GM12878 (cell line): ENCODE measurements around the gene DNAJC18. TPM values are rescaled to one million over a fixed set of nuclear protein-coding genes. Genes with fewer than 3 reads are reported as not detected.

ENCODE experiments used
- ATAC-seq: fragments of 200-7000 bp; cut with Tn5 transposase; 3 replicates; pipeline ENCODE4 v1.9.1; 2020; ENCODE audit warnings: mild to moderate bottlenecking, moderate library complexity
- BruUV-seq: library from RNA; stranded (reverse); fragments of 400-500 nt; replicated peaks from 2 replicates; lab custom pipeline; 2021; lab: Mats Ljungman, UMichigan
- CTCF ChIA-PET: fragments of 300-600 bp; sonication (Branson Sonifier 250); formaldehyde crosslinking; extraction: SDS; loops from one replicate; lab custom pipeline; 2021; ENCODE audit warnings: inconsistent platforms; lab: Yijun Ruan, JAX
- POLR2A ChIA-PET: fragments of 350-600 bp; formaldehyde crosslinking; extraction: SDS; loops from one replicate; lab custom pipeline; 2021; ENCODE audit warnings: inconsistent platforms; lab: Charles Lee
- RAD21 ChIA-PET: fragments of 300-600 bp; sonication (Branson Sonifier 250); formaldehyde crosslinking; loops from one replicate; lab custom pipeline; 2023; ENCODE audit warnings: antibody characterized with exemption; ENCODE audit not compliant: unreplicated experiment; lab: Charles Lee
- SMC1A ChIA-PET: fragments of 300-600 bp; sonication (Branson Sonifier 250); formaldehyde crosslinking; loops from one replicate; lab custom pipeline; 2023; ENCODE audit not compliant: unreplicated experiment, uncharacterized antibody; lab: Charles Lee
- DNase-seq: peaks from one replicate; pipeline ENCODE4 v3.0.0-alpha.2; 2011; ENCODE audit warnings: low read depth, low spot score
- FAIRE-seq: peaks from 3 replicates; lab custom pipeline; 2011; peaks lifted over from hg19 to GRCh38; lab: Jason Lieb, UNC
- H2AFZ ChIP-seq: 2 replicates; pipeline ENCODE4 v1.6.0; 2011; ENCODE audit warnings: low read depth, low read length, control low read depth; ENCODE audit not compliant: control insufficient read depth
- H3K27ac ChIP-seq: 2 replicates; pipeline ENCODE4 v1.5.1; 2011; ENCODE audit warnings: control low read depth; ENCODE audit not compliant: control insufficient read depth, insufficient read depth
- H3K27me3 ChIP-seq, 2 experiments: replicated peaks in 1 of 2; 2 replicates each; pipeline versions ENCODE4 v1.6.0 to v1.6.1; 2011; ENCODE audit warnings: low read length in 1 of 2; ENCODE audit not compliant: control insufficient read depth in 2 of 2, insufficient read depth in 2 of 2
- H3K36me3 ChIP-seq, 2 experiments: 2 replicates each; pipeline ENCODE4 v1.5.1; 2011; ENCODE audit warnings: low read length in 1 of 2; ENCODE audit not compliant: control insufficient read depth in 2 of 2, insufficient read depth in 2 of 2
- H3K4me1 ChIP-seq: 2 replicates; pipeline ENCODE4 v1.6.1; 2011; ENCODE audit warnings: mild to moderate bottlenecking, low read length, moderate library complexity, mixed read lengths; ENCODE audit not compliant: control insufficient read depth, insufficient read depth
- H3K4me2 ChIP-seq: 2 replicates; pipeline ENCODE4 v1.6.0; 2011; ENCODE audit warnings: control low read depth; ENCODE audit not compliant: control insufficient read depth, insufficient read depth
- H3K4me3 ChIP-seq: fragments of 200-600 bp; sonication (generic); 2 replicates; pipeline ENCODE4 v1.5.1; 2016
- H3K79me2 ChIP-seq: 2 replicates; pipeline ENCODE4 v1.6.0; 2011; ENCODE audit warnings: low read length; ENCODE audit not compliant: control insufficient read depth, insufficient read depth
- H3K9ac ChIP-seq: 2 replicates; pipeline ENCODE4 v1.8.0; 2011; ENCODE audit warnings: low read length, control low read depth, mixed read lengths; ENCODE audit not compliant: control insufficient read depth, insufficient read depth
- H3K9me3 ChIP-seq: replicated peaks from 3 replicates; pipeline ENCODE4 v1.5.1; 2011; ENCODE audit warnings: mild to moderate bottlenecking, low read length; ENCODE audit not compliant: control insufficient read depth, insufficient read depth
- H4K20me1 ChIP-seq: 2 replicates; pipeline ENCODE4 v1.6.0; 2011; ENCODE audit not compliant: control insufficient read depth, insufficient read depth
- DPF2 ChIP-seq: fragments of 450-650 bp; IDR thresholded peaks from 2 replicates; pipeline ENCODE4 v1.6.1; 2017; ENCODE audit warnings: mild to moderate bottlenecking
- IKZF1 ChIP-seq: fragments of 450-650 bp; conservative IDR thresholded peaks from 2 replicates; pipeline ENCODE4 v1.6.1; 2017; ENCODE audit warnings: antibody characterized with exemption, mild to moderate bottlenecking
- MYB ChIP-seq: fragments of 150-350 bp; IDR thresholded peaks from 2 replicates; pipeline ENCODE4 v1.6.1; 2014; ENCODE audit warnings: mild to moderate bottlenecking, low read depth, low read length, borderline replicate concordance
- NFXL1 ChIP-seq: fragments of 450-650 bp; IDR thresholded peaks from 2 replicates; pipeline ENCODE4 v1.6.1; 2017; ENCODE audit warnings: antibody characterized with exemption, mild to moderate bottlenecking, borderline replicate concordance
- NR2C2 ChIP-seq: IDR thresholded peaks from 2 replicates; pipeline ENCODE4 v1.6.1; 2011; ENCODE audit warnings: borderline replicate concordance, low read depth; ENCODE audit not compliant: control insufficient read depth, insufficient read length
- POLR2A ChIP-seq: IDR thresholded peaks from 2 replicates; pipeline ENCODE4 v1.6.1; 2011; ENCODE audit warnings: low read depth, mild to moderate bottlenecking, low read length
- RAD21 ChIP-seq: IDR thresholded peaks from 2 replicates; pipeline ENCODE4 v1.6.1; 2011; ENCODE audit warnings: mild to moderate bottlenecking, low read depth, low read length, moderate library complexity; ENCODE audit not compliant: insufficient read depth
- SPI1 ChIP-seq: IDR thresholded peaks from 2 replicates; pipeline ENCODE4 v1.6.1; 2011; ENCODE audit warnings: low read depth, mild to moderate bottlenecking, low read length, moderate library complexity, borderline replicate concordance; ENCODE audit not compliant: insufficient read depth
- TAF1 ChIP-seq: IDR thresholded peaks from 2 replicates; pipeline ENCODE4 v1.6.1; 2011; ENCODE audit warnings: mild to moderate bottlenecking, low read depth, low read length, borderline replicate concordance
- ZNF207 ChIP-seq: fragments of 450-650 bp; IDR thresholded peaks from 2 replicates; pipeline ENCODE4 v1.6.1; 2014; ENCODE audit warnings: antibody characterized with exemption, mild to moderate bottlenecking, borderline replicate concordance
- WGBS: methylation state at CpG from one replicate; pipeline ENCODE4 v1.1.6; 2016; ENCODE audit warnings: low lambda C conversion rate; ENCODE audit not compliant: insufficient replicate concordance, insufficient coverage; ENCODE audit errors: missing lambda C conversion rate; 5-methylcytosine and 5-hydroxymethylcytosine counted together
- in situ Hi-C: fragments of 300-500 bp; cut with MboI; formaldehyde crosslinking; loops from 9 replicates; pipeline ENCODE4 v1.14.3; 2018; ENCODE audit warnings: mixed read lengths
- intact Hi-C: fragments of 100-400 bp; cut with micrococcal nuclease; formaldehyde crosslinking; loops from one replicate; pipeline ENCODE4 v1.14.2; 2022; ENCODE audit not compliant: unreplicated experiment
- polyA plus RNA-seq, 11 experiments: library from polyadenylated mRNA; depleted of rRNA in 4 of 11; unstranded in 6 of 11; stranded (reverse) in 5 of 11; fragments of >200 nt; fragmentation: Nextera tagmentation in 4 of 11; fragmentation: Illumina TruSeq in 1 of 11; extraction: Ambion mirVana in 4 of 11; extraction: Trizol in 1 of 11; gene quantifications; 1 replicate in 1 of 11; 2 replicates in 10 of 11; pipeline versions ENCODE4 v1.2.1 to v1.2.3, GENCODE V29; 2011 to 2016; ENCODE audit warnings: inconsistent platforms in 2 of 11, missing spikeins in 2 of 11, low read depth in 1 of 11
- total RNA-seq, 4 experiments: library from RNA; depleted of rRNA in 3 of 4; stranded (reverse); fragments of >200 nt in 3 of 4; fragmentation: Illumina TruSeq in 1 of 4; extraction: Trizol in 1 of 4; gene quantifications; 2 replicates each; pipeline versions ENCODE4 v1.2.1 to v1.2.3, GENCODE V29; 2013 to 2021
- TF ChIP-seq, protein P1 (sequence below): fragments of 450-650 bp; IDR thresholded peaks from 2 replicates; pipeline ENCODE4 v1.6.1; 2017; ENCODE audit warnings: low read depth, mild to moderate bottlenecking, moderate library complexity

The DNAJC18 gene
- total and polyA plus RNA-seq, 10 of the 15 experiments (the other 5 are each of a cell fraction or from before 2014, with no cell fraction given): 6.4 to 26.7 (median 17.7) TPM

DNA sequence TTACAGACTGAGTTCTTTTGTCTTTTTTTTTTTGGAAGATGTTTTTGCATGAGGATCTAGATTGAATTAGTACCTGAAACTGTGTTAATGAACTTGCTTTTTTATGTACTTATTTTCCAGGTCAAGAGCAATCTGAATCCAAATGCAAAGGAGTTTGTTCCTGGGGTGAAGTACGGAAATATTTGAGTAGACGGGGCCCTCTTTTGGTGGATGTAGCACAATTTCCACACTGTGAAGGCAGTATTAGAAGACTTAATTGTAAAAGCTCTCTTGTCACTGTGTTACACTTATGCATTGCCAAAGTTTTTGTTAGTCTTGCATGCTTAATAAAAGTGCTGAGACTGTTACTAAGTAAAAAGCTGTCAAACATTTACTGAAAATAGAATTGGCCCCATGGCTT lies 70.7 kb downstream of the DNAJC18 start (continued):
- TF ChIP-seq RAD21: 0 out of 2 replicates have a peak, but pooled peaks have one; percentile 5

DNA sequence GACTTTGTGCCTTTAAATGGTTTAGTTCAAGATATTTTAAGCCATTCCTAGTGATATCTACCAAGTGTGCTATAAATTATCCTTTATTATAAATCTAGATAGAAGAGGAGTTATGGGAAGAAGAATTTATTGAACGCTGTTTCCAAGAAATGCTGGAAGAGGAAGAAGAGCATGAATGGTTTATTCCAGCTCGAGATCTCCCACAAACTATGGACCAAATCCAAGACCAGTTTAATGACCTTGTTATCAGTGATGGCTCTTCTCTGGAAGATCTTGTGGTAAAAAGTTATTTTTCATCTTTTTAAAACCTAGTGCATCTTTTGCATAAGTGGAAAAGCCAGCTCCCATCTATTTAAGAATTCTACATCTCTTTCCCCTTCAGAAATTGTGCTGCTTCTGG lies 74.9 kb downstream of the DNAJC18 start:
- Histone ChIP-seq H2AFZ (no peak overlapping the region), H3K9ac (no peak overlapping the region), H3K27ac (no peak overlapping the region), H4K20me1 (no peaks in the 10 kb centered on the region), H3K79me2 (peaks cover 3% of the 10 kb centered on the region), H3K36me3 (peaks cover 7 to 23% of the 10 kb centered on the region in 2 experiments; a peak in 3 of 4 replicates), H3K4me1 (no peaks in the 10 kb centered on the region), H3K27me3 (no peaks in the 10 kb centered on the region), H3K4me2 (no peak overlapping the region), H3K4me3 (no peak overlapping the region), H3K9me3 (no peaks in the 10 kb centered on the region; the same call in 2 of the 3 replicates)
- intact Hi-C loops: no loop called here
- POLR2A ChIA-PET: no interaction called here
- BruUV-seq: no TSS peak
- CTCF ChIA-PET: no interaction called here
- in situ Hi-C loops: no loop called here
- 96% methylated on average over 2 of the region's 2 CpGs for WGBS
- SMC1A ChIA-PET: no interaction called here
- no peak for TF ChIP-seq MYB
- no peak for TF ChIP-seq DPF2
- TF ChIP-seq SPI1: no peak
- FAIRE-seq: no peak
- no peak for DNase-seq
- RAD21 ChIA-PET: no interaction called here
- no peak for ATAC-seq

DNA sequence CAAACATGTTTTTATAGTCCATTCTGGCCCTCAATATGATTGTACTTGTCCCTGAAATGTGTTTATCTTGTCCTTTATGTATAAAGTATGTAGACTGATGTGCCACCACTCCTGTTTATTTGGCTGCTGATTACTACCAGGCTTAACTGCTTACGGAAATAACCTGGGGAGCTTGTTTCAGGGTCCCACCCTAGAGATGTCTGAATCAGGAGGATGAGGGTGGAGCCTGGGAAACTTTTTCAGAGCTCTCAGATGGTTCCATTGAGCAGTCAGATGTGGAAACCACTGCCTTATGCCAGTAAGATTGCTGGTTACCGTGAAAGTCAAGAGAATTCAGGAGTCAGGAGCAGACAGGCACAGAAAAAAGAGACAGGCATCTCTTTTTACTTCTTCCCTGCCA lies 75.4 kb downstream of the DNAJC18 start:
- H3K4me3 ChIP-seq: no peak overlapping the region
- POLR2A ChIA-PET: no interaction called here
- intact Hi-C loops (no loop called here), in situ Hi-C loops (no loop called here)
- CTCF ChIA-PET: no interaction called here
- H3K36me3 ChIP-seq: peaks cover 7 to 22% of the 10 kb centered on the region in 2 experiments; a peak in 3 of 4 replicates
- WGBS: 75% methylated on average over 2 of the region's 2 CpGs
- RAD21 ChIA-PET: no interaction called here
- DNase-seq (no peak), FAIRE-seq (no peak), ATAC-seq (no peak; the same call in 2 of the 3 replicates)
- H3K27ac ChIP-seq: no peak overlapping the region
- SMC1A ChIA-PET: no interaction called here
- no peak overlapping the region for H3K4me2 ChIP-seq
- TF ChIP-seq NFXL1: no peak
- no peak for TF ChIP-seq IKZF1
- TF ChIP-seq, protein P1, sequence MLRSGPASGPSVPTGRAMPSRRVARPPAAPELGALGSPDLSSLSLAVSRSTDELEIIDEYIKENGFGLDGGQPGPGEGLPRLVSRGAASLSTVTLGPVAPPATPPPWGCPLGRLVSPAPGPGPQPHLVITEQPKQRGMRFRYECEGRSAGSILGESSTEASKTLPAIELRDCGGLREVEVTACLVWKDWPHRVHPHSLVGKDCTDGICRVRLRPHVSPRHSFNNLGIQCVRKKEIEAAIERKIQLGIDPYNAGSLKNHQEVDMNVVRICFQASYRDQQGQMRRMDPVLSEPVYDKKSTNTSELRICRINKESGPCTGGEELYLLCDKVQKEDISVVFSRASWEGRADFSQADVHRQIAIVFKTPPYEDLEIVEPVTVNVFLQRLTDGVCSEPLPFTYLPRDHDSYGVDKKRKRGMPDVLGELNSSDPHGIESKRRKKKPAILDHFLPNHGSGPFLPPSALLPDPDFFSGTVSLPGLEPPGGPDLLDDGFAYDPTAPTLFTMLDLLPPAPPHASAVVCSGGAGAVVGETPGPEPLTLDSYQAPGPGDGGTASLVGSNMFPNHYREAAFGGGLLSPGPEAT: no peak
- TF ChIP-seq NR2C2: no peak
- no peak for TF ChIP-seq ZNF207
- no peak for TF ChIP-seq TAF1
- TF ChIP-seq POLR2A: no peak
- H2AFZ ChIP-seq: no peak overlapping the region
- H3K9ac ChIP-seq: no peak overlapping the region
- peaks cover 3% of the 10 kb centered on the region for H3K79me2 ChIP-seq
- no peaks in the 10 kb centered on the region for H4K20me1 ChIP-seq
- no peaks in the 10 kb centered on the region for H3K27me3 ChIP-seq
- no peaks in the 10 kb centered on the region for H3K4me1 ChIP-seq
- BruUV-seq: no TSS peak
- H3K9me3 ChIP-seq: no peaks in the 10 kb centered on the region; the same call in 2 of the 3 replicates
